ENCODE measurements around the gene PLA2G4D.

DNA sequence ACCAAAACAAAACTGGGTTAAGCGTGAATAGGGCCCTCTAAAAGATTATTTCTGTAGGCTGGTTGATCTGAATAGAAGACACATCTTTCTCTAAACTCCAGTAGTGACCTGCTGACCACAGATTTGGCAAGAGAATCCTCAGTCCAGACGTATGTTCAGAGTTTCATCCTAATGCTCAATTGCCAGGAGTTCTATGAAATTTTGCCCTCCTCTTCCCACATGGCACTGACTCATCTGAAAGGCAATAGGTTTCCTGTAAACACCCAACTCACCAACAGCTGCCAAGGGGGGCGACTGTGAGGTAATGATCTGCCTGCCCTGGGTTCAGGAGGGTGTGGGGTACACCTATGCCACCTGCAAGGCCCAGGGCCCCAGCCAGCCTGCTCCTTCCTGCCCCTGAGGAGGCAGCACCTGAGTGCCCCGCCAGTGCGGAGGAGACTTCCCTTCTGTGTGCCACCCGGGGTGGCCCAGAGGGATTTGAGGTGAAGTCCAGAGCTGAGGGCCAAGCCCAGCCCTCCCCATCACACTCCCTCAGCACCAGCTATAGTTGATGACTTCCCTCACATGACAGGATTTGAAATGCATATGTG lies 8.4 kb upstream of the PLA2G4D start:
- TF ChIP-seq POLR2AphosphoS5 (IDR thresholded peaks at IDR 0.05; ENCODE audit: low read depth, low read length): no peak
- TF ChIP-seq EP300 (IDR thresholded peaks at IDR 0.05; ENCODE audit: borderline replicate concordance in 1 of 2, low read depth in 1 of 2, low read length in 1 of 2): no peak
- TF ChIP-seq, protein P1, sequence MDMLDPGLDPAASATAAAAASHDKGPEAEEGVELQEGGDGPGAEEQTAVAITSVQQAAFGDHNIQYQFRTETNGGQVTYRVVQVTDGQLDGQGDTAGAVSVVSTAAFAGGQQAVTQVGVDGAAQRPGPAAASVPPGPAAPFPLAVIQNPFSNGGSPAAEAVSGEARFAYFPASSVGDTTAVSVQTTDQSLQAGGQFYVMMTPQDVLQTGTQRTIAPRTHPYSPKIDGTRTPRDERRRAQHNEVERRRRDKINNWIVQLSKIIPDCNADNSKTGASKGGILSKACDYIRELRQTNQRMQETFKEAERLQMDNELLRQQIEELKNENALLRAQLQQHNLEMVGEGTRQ (IDR thresholded peaks at IDR 0.05; ENCODE audit: borderline replicate concordance, low read depth, low read length): no peak
- TF ChIP-seq, protein P2, sequence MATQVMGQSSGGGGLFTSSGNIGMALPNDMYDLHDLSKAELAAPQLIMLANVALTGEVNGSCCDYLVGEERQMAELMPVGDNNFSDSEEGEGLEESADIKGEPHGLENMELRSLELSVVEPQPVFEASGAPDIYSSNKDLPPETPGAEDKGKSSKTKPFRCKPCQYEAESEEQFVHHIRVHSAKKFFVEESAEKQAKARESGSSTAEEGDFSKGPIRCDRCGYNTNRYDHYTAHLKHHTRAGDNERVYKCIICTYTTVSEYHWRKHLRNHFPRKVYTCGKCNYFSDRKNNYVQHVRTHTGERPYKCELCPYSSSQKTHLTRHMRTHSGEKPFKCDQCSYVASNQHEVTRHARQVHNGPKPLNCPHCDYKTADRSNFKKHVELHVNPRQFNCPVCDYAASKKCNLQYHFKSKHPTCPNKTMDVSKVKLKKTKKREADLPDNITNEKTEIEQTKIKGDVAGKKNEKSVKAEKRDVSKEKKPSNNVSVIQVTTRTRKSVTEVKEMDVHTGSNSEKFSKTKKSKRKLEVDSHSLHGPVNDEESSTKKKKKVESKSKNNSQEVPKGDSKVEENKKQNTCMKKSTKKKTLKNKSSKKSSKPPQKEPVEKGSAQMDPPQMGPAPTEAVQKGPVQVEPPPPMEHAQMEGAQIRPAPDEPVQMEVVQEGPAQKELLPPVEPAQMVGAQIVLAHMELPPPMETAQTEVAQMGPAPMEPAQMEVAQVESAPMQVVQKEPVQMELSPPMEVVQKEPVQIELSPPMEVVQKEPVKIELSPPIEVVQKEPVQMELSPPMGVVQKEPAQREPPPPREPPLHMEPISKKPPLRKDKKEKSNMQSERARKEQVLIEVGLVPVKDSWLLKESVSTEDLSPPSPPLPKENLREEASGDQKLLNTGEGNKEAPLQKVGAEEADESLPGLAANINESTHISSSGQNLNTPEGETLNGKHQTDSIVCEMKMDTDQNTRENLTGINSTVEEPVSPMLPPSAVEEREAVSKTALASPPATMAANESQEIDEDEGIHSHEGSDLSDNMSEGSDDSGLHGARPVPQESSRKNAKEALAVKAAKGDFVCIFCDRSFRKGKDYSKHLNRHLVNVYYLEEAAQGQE (IDR thresholded peaks at IDR 0.05; ENCODE audit: low read depth, low read length): no peak
- TF ChIP-seq MXI1 (IDR thresholded peaks at IDR 0.05; ENCODE audit: low read depth, low read length): no peak
- TF ChIP-seq, protein P3, sequence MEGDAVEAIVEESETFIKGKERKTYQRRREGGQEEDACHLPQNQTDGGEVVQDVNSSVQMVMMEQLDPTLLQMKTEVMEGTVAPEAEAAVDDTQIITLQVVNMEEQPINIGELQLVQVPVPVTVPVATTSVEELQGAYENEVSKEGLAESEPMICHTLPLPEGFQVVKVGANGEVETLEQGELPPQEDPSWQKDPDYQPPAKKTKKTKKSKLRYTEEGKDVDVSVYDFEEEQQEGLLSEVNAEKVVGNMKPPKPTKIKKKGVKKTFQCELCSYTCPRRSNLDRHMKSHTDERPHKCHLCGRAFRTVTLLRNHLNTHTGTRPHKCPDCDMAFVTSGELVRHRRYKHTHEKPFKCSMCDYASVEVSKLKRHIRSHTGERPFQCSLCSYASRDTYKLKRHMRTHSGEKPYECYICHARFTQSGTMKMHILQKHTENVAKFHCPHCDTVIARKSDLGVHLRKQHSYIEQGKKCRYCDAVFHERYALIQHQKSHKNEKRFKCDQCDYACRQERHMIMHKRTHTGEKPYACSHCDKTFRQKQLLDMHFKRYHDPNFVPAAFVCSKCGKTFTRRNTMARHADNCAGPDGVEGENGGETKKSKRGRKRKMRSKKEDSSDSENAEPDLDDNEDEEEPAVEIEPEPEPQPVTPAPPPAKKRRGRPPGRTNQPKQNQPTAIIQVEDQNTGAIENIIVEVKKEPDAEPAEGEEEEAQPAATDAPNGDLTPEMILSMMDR (IDR thresholded peaks at IDR 0.05): no peak
- TF ChIP-seq SMC3 (IDR thresholded peaks at IDR 0.05; ENCODE audit: low read depth, low read length): no peak
- TF ChIP-seq, protein P4, sequence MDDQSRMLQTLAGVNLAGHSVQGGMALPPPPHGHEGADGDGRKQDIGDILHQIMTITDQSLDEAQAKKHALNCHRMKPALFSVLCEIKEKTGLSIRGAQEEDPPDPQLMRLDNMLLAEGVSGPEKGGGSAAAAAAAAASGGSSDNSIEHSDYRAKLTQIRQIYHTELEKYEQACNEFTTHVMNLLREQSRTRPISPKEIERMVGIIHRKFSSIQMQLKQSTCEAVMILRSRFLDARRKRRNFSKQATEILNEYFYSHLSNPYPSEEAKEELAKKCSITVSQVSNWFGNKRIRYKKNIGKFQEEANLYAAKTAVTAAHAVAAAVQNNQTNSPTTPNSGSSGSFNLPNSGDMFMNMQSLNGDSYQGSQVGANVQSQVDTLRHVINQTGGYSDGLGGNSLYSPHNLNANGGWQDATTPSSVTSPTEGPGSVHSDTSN (IDR thresholded peaks at IDR 0.05): no peak
- no peak for TF ChIP-seq RAD21 (IDR thresholded peaks at IDR 0.05; ENCODE audit: low read length)

Measured in SK-N-SH (cell line).